ENCODE data around the gene ITSN1.

GRCh38 chr21:33801424-33802405, 159.4 kb downstream of the ITSN1 start:
- TF ChIP-seq CTCF (IDR thresholded peaks at IDR 0.05) (no peak), POLR2AphosphoS5 (IDR thresholded peaks at IDR 0.05; ENCODE audit: low read depth, low read length) (peak; percentile 46; the same call in 1 of the 2 replicates), TCF7L2 (IDR thresholded peaks at IDR 0.05; ENCODE audit: low read depth, low read length) (0 out of 2 replicates have a peak, but pooled peaks have one; percentile 43), SIN3A (IDR thresholded peaks at IDR 0.05; ENCODE audit: borderline replicate concordance, insufficient read depth, low read depth, low read length) (no peak)
- TF ChIP-seq, protein P1, sequence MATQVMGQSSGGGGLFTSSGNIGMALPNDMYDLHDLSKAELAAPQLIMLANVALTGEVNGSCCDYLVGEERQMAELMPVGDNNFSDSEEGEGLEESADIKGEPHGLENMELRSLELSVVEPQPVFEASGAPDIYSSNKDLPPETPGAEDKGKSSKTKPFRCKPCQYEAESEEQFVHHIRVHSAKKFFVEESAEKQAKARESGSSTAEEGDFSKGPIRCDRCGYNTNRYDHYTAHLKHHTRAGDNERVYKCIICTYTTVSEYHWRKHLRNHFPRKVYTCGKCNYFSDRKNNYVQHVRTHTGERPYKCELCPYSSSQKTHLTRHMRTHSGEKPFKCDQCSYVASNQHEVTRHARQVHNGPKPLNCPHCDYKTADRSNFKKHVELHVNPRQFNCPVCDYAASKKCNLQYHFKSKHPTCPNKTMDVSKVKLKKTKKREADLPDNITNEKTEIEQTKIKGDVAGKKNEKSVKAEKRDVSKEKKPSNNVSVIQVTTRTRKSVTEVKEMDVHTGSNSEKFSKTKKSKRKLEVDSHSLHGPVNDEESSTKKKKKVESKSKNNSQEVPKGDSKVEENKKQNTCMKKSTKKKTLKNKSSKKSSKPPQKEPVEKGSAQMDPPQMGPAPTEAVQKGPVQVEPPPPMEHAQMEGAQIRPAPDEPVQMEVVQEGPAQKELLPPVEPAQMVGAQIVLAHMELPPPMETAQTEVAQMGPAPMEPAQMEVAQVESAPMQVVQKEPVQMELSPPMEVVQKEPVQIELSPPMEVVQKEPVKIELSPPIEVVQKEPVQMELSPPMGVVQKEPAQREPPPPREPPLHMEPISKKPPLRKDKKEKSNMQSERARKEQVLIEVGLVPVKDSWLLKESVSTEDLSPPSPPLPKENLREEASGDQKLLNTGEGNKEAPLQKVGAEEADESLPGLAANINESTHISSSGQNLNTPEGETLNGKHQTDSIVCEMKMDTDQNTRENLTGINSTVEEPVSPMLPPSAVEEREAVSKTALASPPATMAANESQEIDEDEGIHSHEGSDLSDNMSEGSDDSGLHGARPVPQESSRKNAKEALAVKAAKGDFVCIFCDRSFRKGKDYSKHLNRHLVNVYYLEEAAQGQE (IDR thresholded peaks at IDR 0.05; ENCODE audit: insufficient read depth in 1 of 2, low read depth in 2 of 2, low read length in 1 of 2) = no peak
